Superior temporal gyrus (tissue), 1 donor: ENCODE data around the gene TNFAIP8.

Experiments
- DNase-seq: peaks from one replicate; pipeline ENCODE4 v3.0.0-alpha.2; 2016; ENCODE audit errors: extremely low spot score

Gene TNFAIP8

DNA sequence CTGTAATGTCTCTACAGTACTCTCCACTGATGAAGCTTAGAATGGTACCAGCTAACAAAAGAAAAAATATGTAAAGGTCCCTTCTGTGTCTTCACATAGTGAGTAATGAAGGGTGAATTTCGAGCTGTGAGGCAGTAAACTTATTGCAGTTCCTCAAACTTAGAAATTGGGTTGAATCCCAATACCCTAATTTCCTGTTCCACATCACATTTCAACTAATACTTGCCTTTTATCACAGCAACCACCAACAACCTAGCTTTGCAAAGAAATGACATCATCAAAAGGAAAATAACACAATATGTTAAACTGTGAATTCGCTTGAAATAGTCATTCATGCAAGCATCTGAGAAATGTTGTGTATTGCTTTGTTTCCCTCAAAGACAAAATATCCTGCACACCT is 9.4 kb upstream of the TNFAIP8 start:
- no peak for DNase-seq

DNA sequence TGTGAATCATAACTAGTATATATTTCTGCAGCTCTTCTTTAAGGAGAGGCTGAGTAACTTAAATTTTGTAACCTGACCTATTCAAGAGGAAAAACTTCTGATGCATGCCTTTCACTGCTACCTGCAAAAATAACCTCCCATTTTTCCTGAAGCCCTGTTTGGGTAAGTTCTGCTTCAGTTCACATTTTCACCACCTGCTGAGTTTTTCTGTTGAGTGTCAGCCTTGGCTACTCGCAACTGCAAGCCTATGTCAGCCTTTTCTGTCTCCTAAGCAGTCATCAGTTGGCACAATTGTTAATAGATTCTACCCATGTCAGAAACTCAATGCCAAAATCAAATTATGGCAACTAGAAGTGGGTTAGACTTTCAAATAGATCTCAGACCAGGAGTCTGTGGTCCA is 8.2 kb upstream of the TNFAIP8 start:
- no peak for DNase-seq

DNA sequence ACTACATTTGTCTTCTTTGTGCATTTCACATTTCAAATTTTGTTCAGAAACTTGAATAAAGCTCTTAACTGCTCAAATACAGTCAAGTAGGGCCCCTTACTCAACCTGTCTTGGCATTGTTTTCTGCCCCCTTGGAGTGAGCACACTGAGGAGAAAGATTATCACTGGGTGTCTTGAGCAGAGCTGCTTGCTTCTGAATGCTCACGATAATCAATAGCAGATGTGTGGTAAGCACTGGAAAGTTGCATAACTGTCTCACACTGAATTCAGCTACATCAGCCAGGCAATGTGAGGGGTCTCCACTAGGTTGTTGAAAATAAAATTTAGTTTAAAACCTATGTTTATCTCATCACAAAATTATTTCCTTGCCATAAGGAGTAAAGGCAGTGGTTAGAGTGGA is 7.8 kb upstream of the TNFAIP8 start:
- DNase-seq = no peak

DNA sequence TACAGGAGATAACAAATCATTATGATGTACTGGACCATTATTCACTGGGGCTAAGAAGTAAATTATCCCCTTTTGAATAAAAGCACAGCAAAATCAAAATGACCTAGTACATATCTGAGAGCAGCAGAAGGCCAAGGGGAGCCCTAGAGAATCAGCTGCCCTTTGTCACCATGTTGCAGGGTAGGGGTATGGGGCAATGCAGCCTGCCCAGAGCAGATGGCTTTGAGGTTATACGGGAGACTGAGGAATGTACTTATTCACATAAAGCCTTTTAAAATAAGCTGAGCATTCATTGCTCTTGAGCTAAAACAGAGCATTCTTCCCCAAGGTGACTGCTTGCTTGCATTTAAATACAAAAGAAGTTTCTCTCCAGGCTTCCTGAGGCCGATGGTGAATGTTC is 2.6 kb upstream of the TNFAIP8 start:
- DNase-seq = no peak

DNA sequence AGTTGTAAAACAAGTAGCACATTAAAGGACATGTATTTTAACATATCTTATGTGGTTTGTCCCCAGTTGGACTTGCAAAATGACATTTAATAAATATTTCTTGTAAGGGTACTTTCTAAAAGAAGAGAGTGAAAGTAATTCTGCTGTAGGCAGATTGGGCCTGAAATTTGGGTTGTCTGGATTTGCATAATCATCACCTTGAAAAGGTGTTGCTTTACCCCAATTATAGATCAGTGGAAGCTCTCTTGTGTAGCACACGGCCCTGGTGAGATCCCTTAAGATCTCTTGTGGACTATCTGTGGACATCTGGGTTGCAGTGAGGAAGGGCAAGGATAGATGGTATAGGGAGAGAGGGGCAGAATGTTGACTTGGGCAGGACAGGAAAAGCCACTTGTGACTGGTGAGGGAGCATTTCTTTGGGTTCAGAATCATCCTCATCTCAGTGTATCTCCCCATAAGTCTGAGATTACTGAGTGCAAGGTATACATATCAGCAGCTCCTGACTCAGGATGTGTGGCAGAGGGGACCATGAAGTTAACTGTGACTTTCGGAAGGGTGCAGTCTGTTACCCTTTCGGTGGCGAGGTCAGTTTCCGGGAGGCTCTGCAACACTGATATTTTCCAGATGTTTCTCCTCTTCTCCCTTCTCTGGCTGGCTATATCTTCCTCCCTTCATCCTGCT is 2.0 kb upstream of the TNFAIP8 start:
- DNase-seq = no peak

DNA sequence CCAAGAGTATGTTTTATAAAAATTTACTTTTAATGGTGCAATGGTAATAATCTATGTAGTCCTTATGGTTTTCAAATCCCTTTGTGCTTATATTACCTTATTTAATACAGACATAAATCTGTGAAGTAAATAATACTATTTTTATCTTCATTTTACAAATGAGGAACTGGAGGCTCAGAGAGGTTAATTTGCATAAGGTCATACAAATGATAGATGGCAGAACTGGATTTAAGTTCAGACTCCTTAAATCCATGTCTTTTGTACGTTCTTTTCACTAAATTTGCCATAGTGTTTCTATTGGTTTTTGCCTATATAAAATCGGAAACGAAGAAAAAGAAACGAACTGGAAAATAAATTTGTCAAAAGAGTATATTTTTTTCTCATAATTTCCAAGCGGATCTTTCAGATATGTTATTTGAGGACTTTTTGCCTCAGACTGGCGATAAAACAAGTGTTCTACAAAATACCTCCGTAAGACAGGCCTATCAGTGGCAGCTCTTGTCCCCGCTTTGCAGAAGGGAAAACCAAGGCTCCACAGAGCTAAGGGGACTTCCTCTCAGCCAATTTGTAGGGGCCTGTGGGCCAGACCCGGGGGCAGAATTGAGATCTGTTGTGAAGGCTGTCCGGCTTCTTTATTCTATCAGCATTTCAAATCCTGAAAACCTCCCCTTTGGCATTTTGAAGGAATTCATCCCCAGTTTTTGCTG is 1.1 kb upstream of the TNFAIP8 start:
- no peak for DNase-seq

DNA sequence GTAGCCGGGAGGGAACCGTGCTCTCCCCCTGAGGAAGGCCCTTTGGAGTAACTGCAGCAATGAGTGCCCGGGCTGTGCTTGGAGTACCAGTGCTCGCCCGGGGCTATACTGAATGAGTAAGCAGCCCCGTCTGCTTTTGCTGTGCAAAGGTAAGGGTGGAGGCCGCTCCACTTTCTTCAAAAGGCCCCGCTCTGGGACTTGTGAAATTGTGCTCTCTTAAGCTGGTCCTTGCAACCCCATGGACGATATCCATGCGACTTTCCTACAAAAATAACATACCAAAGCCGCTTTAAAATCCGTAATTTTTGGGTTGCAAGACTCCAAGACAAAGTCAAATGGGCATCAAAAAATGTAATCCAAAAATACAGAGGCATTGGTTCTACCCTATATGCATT is 578 bp upstream of the TNFAIP8 start:
- no peak for DNase-seq

DNA sequence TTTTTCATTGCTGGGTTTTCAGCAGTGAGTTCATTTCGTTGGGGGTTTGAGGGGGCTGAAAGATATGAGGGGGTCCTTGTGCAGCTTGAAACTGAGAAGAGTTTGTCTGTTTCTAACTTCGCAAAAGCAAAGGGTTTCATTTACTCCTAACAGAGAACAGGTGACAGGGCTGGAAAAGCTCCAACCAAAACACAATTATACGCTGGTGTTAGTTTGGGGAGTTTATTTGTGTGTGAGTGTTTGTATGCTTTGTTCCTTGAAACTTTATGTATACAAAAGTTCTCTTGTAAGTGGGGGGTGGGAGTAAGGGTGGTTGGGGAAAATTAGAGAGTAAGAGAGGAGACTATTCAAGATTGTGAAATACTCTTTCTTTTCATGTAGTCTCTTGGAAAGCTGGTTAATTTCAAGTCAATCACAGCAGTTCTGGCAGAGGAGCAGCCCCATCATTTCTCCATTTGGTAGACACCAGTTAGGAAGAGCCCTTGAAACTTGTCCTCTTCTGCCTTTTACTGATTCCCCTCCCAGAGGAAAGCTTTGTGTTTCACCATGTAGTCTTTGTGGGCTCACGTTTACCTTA is 881 bp downstream of the TNFAIP8 start:
- no peak for DNase-seq

DNA sequence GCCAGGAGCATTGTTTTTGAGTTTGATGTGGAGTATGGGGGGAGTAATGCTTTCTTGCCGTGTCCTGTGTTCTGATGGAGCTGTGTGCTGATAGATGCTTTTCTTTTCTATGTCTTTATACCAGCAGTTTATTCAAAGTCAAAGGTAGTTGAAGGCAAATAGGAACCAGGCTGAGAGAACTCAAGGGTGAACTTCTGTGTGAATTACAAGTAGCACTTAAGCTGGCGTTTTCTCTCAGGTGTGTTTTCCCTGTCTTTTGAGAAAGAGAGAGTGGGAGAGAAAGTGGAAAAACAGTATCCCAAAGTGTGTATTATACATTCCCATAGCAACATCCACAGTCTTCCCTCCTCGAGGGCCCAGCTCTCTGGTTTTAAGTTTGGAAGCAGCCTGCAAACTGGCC is 1.5 kb downstream of the TNFAIP8 start:
- DNase-seq = no peak

DNA sequence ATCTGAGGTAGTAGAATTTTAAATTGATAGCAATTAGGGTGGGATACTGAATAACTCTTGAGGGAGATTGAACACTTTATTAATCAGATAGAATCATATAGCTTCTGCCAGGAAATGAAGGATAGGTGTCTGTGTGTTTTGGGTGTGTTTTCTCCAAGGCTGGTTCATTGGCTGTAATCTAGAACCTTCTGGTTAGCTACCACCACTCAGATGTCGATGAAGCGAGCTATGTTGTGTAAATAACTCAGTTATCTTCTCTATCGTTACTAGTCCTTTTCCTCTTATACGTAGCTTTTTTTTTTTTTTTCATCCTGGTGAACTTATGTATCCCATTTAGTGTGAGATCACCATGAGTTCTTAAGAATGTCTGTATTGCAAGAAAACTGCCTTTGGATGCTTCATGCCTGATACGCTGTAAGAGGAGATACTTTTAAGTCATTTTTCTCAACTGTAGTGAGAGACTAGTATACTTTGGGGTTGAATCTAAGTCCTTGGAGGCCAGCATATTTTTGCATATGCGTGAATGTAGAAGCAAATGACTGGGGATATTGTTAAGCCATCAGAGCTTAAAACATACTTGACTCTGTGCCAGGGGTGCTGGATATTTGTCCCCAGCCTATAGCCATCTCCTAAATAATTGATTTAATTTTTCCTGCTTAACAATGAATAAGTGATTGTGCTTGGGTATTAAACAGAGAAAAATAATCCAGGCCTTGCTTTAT is 2.1 kb downstream of the TNFAIP8 start:
- DNase-seq = no peak

DNA sequence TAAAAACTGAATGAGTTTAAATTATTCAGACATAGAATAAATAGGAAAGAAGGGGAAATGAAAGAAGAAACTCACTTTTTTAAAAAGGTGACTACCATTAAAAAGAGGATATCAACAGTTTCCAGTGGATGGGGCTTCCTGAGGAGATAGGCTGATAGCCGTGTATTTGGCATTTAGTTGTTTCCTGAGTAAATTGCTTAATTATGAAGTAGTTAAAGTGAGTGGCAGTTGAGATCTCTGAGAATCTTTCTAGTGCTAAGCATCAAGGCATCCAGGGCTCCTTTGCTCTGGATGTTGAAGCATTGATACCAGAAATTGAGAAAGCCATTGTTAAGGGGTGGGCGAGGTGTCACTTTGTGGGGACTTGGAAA is 2.7 kb downstream of the TNFAIP8 start:
- DNase-seq = no peak

DNA sequence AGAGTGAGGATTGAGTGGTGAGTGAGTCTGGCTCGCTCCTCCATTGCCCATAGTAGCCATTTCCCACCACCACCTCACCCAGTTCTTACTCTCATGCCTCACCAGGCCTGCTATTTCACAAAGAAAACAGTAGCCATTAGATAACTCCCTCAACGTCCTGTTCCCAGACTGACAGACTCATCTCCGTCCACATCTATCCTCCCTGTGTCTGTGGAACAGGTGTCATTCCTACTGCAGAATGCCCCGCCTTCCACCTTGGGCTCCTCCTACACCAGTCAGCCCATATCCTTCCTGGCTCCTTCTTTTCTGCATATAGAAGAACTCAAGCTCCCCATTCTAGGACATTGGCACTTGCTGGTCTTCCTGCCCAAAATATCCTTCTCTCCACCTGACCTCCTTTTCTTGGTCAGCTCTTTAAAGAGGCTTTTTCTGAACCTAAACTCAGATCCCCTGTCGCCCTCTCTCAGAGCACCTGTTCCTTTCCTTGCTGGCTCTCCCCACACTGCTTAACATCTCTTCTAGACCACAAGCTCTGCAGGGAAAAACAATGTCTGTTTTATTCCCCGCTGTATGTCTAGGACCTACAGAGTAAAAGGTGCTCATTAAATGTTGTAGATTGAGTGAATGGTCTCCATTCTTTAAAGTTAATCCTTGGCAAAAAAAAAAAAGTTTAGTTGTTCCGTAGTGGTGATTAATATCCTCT is 3.2 kb downstream of the TNFAIP8 start:
- no peak for DNase-seq

DNA sequence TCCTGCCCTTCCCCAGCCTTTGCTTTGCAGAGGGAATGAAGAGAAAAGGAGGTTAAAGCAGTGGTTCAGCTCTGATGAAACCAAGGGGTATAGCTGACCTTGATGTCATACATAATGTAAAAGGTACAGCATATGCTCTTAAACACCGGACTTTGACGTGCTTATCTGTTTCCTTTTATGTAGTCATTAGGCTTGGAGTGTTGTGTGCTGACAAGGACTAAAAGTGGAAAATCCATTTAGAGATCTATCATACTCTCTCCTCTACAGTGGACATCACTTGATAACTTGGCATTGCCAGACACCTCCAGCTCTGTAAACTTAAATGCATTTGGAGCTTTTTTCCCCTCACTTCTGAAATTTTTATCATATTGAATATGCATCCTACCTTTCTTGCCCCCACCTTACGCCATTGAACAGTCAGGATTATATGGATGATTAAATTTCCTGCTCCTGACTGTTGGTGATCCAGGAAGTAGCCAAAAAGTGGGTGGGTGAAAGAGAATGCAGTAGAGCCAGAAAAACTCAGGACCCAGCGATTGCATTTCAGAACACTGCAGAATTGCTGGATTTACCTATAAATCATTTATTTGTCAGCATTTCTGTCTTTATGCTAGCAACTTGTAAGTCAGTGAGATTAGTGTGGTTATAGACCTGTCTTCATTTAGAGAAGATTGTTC is 4.1 kb downstream of the TNFAIP8 start:
- DNase-seq = no peak

DNA sequence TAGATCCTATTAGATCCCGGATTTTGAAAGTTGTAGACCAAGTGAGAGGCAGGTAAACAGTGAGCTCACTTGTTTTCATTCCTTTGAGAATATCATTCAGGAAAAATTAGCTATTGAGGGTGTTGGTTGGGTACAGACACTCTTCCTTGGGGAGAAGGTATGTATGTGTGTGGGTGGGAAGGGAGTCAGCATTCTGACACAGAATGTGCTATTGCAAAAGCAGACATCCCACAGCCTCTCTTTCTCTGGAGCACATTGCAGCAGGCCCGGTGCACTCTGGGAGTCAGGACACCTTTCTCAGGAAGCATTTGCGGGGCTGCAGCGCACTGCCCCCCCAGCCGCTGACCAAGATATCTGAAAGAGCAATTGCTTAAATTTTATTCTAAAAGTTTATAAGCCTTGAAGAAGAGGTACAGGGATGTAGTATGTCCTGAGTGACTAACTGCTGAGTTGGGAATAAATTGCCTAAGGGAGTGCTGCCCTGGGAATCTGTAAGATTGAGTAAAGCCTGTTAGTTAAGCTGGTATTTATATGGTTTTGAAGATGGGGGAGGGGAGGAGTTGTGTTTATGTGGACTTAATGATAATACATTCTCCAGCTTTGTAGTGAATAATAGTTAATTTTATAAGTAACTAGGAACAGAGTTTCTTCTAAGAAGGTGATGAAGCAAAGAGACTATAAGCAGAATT is 5.2 kb downstream of the TNFAIP8 start:
- no peak for DNase-seq

DNA sequence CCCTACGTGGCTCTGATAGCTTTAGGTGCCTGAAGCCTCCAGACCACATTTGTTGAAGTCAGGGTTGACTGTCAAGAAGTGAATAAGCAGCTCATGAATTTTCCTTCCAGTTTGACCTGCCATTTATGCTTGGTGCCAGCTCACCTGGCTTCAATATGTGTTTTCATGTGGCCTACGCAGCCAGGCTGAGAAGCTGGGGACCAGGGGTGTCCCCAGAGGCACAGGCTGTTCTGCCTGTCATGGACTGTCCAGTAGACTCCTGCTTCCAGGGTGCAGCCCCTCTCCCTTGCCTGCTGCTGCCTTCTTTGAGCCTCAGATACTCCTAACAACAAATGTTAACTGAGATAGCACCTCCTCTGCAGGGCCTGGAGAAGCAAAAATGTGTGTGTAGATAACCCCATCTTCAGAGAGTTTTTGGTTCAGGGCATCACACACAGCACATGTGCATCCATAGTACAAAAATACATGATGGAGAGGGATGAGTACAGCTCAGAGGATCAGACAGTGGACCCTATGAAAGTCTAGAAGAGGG is 5.8 kb downstream of the TNFAIP8 start:
- no peak for DNase-seq

DNA sequence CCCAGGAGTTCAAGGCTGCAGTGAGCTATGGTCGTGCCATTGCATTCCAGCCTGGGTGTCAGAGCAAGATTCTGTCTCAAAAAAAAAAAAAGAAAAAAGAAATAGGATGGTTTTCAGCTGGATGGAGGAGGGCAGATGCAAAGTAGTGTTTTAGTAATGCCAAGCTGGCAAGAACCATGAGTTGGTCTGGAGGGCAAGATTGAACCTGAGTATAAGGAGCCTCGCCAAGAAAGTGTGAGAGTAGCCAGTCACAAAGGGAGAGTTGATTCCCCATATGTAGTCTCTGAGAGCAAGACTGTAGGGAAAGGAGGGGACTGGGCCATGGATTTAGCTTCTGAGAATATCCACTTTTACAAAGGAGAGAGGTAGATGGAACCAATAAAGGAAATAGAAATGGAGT is 6.9 kb downstream of the TNFAIP8 start:
- no peak for DNase-seq

DNA sequence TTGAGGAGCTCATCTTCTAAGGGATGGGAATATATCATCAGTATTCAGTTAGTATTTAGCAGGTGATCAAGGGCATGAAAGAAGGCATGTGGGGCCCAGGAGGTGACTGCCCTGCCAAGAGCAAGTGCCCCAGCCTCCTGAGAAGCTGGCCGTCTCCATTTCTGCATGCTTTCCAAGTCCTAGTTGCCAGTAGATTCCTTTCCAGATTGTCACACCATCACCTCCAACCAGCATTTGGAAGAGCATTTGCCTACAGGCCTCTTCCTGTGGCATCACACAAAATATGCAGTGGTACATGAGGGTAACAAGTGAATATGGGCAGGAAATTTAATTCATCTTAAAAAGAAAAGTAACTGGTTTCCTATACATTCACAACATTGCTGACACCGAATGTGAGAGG is 7.5 kb downstream of the TNFAIP8 start:
- no peak for DNase-seq

DNA sequence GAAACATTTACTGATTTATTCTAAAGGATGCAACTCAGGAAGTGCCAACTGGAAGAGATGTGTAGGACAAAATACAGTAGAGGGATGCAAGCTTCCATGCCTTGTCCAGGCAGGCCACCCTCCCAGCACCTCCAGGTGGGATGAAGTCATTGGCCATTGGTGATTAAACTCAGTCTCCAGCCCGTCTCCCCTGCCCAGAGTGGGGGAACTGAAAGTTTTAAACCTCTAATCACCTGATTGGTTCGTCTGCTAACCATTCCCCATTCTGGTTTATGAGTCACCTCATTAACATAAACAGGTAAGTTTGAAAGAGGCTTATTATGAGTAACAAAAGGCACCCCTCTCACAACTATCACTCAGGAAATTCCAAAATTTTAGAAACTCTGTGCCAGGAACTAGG is 8.1 kb downstream of the TNFAIP8 start:
- no peak for DNase-seq

DNA sequence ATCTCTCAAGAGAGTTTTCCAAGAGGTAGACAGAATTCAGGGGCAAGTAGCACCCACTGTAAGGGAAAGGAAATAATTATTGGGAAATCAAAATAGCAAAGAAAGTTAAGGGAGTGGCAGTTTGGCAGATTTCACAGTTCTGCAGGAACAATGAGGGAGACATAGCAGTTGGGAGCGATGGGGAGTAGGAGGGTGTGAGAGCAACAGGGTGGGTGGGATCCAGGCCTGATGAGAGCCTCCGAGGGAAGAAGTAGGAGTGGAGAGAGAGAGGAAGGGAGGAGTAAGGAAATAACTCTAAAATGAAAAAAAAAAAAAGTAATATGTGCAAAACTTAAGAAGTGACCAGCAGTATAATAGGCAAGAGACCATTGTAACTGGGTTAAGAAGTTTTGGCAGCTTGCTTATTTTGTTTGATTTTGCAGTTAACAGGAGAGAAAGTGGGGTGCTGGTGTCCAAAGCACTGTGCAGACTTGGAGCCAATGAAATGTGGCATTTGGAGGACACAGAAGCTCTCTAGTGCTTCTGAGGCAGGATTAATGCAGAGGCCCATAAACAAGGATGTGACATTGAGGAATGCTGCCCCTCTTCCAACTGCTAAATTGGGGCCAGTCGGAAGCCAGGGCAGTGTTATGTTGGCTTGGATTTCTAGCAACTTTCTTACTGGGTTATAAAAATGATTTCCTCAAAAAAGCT is 10.2 kb downstream of the TNFAIP8 start:
- no peak for DNase-seq

DNA sequence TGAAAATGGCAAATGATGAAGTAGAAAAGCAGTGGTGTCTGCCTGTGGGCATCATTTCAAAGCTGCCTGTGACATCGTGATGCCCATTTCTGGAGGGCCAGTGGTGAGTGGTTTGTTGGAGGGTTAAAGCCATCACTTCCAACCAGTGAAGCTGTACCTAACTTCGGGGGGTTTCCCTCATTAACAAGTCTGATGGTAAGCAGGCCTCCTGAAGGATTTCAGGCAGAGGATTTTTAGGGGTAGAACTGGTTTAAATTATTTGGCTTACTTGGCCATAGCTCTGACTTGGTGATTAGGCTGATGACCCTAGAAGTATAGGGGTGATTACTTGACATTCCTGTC is 10.7 kb downstream of the TNFAIP8 start:
- no peak for DNase-seq
